ENCODE data around the gene NKX1-2. TPM values are rescaled to one million over a fixed set of nuclear protein-coding genes. Genes with fewer than 3 reads are reported as not detected.

Gene NKX1-2
- total RNA-seq, 6 experiments from 2014 or later, result not detected

DNA sequence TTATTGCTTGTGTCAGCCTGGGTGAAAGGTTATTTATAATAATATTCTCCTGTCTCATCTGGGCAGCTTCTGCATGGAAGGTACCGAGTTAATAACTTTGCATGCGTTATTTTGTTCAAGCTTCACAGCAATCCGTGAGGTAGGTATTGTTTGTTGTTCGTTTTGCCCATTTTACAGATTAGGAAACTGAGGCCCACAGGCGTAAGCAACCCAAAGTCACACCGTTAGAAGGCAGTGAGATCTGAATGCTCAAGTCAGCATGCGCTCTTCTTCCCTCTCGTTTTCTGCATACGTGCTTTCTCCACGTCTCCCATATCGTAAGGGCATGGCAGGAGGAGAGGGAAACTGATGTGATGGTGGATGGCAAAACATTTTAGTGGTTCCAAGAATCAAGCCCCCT lies 45.9 kb upstream of the NKX1-2 start:
- no peak for DNase-seq
- H3K36me3 Mint-ChIP-seq (ENCODE audit: low read depth), result peaks cover 6% of the 10 kb centered on the region; the same call in 1 of the 2 replicates
- no peak overlapping the region for H3K27ac Mint-ChIP-seq
- H3K4me1 Mint-ChIP-seq (ENCODE audit: low read depth), result no peaks in the 10 kb centered on the region
- no peak overlapping the region for H3K4me3 Mint-ChIP-seq
- no peaks in the 10 kb centered on the region for H3K9me3 Mint-ChIP-seq
- TF ChIP-seq, protein P1, sequence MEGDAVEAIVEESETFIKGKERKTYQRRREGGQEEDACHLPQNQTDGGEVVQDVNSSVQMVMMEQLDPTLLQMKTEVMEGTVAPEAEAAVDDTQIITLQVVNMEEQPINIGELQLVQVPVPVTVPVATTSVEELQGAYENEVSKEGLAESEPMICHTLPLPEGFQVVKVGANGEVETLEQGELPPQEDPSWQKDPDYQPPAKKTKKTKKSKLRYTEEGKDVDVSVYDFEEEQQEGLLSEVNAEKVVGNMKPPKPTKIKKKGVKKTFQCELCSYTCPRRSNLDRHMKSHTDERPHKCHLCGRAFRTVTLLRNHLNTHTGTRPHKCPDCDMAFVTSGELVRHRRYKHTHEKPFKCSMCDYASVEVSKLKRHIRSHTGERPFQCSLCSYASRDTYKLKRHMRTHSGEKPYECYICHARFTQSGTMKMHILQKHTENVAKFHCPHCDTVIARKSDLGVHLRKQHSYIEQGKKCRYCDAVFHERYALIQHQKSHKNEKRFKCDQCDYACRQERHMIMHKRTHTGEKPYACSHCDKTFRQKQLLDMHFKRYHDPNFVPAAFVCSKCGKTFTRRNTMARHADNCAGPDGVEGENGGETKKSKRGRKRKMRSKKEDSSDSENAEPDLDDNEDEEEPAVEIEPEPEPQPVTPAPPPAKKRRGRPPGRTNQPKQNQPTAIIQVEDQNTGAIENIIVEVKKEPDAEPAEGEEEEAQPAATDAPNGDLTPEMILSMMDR (IDR thresholded peaks at IDR 0.05), result no peak
- H3K27me3 Mint-ChIP-seq (ENCODE audit: insufficient read depth), result no peaks in the 10 kb centered on the region

DNA sequence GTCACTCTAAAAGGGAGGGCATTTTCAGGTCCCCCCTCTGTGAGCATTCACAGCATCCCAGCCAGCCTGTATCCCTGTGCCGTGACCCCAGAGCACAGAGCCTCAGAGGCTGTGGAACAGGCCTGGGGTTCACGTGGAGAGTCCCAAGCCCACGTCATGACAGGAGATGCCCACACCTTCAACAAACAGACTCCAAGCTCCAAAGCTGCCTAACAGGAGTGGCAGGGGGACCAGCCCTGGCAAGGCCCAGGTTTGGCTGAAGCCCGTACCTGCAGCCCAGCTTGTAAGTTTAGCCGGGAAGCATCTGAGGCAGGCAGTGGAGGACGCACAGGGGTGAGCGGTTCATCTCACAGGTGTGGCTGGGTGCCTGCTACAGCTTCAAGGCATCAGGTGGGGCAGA lies 45.3 kb upstream of the NKX1-2 start:
- Mint-ChIP-seq H3K4me3 (no peak overlapping the region), H3K4me1 (ENCODE audit: low read depth) (no peaks in the 10 kb centered on the region), H3K9me3 (no peaks in the 10 kb centered on the region), H3K27ac (no peak overlapping the region), H3K27me3 (ENCODE audit: insufficient read depth) (no peaks in the 10 kb centered on the region), H3K36me3 (ENCODE audit: low read depth) (0 out of 2 replicates have a peak, but pooled peaks cover 4% of the 10 kb centered on the region)
- DNase-seq, result no peak
- TF ChIP-seq, protein P1 (IDR thresholded peaks at IDR 0.05), result no peak

DNA sequence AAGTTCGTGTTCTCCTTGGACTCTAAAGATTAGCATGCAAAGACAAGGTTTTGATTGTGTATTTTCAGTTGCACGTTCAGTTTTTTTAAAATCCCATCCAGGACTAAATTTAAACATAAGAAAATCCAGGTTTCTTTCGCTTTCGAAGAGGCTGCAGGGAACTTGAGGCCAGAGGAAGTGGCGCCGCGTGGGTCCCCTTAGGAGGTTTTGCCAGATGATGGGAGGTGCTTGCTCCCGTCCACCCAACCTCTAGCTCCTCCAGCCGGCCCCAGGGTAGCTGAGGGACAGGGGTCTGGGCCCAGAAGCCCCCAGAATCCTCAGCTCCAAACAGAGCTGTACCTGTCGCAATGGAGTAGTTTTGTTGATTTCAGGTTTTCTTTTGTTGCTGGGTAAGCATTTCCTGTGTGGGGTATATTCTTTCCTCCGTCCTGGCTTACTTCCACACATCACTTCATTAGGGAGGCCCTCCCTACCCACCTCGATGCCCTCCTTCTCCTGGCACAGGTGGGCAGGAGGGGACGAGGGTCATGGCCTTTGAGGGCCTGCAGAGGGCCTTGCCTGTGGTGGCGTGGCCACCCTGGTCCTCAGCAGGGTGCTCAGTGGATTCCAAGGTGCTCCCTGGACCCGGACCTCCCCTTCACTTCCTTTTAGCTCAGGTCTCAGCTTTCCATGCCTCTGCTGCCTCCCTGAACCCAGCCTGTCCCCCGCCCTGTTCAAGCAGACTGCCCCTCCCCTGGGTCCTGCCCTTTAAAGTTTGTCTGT lies 44.4 kb upstream of the NKX1-2 start:
- Mint-ChIP-seq H3K36me3 (ENCODE audit: low read depth) (0 out of 2 replicates have a peak, but pooled peaks cover 4% of the 10 kb centered on the region), H3K27me3 (ENCODE audit: insufficient read depth) (no peaks in the 10 kb centered on the region), H3K4me1 (ENCODE audit: low read depth) (no peaks in the 10 kb centered on the region), H3K4me3 (no peak overlapping the region), H3K9me3 (no peaks in the 10 kb centered on the region), H3K27ac (no peak overlapping the region)
- TF ChIP-seq, protein P1 (IDR thresholded peaks at IDR 0.05), result no peak
- no peak for DNase-seq

DNA sequence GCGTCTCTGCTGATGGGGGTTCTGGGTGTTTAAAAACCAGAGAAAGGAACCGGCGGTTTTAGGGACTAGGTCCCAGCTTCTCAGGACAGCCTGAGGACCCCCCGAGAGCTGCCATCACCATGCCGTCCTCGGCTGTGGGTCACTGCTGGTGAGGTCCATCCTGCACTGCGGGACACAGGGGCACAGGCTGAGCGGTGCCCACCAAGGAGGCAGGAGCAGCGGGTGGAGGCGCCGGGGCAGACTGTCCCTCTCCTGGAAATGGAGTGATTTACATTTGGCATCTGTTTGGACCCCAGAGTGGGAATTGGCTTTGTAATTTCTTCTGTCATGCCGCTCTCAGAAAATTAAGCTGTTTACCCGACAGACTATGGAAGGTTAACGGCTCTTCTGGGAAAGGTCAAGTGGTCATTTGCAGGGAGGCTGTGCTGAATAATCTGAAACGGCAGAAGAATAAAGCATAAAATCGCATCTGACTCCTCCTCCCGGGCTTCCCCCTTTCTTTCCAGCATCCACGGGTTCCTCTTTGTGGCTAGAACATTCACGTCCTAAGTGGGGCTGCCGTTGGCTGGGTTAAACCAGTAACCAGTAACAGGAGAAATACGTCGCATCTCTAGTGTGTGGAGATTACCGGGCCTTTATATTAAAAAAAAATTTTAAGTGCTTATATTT lies 43.5 kb upstream of the NKX1-2 start:
- Mint-ChIP-seq H3K4me1 (ENCODE audit: low read depth) (no peaks in the 10 kb centered on the region), H3K27ac (no peak overlapping the region), H3K4me3 (no peak overlapping the region), H3K36me3 (ENCODE audit: low read depth) (0 out of 2 replicates have a peak, but pooled peaks cover 4% of the 10 kb centered on the region), H3K9me3 (no peaks in the 10 kb centered on the region), H3K27me3 (ENCODE audit: insufficient read depth) (no peaks in the 10 kb centered on the region)
- DNase-seq, result no peak
- TF ChIP-seq, protein P1 (IDR thresholded peaks at IDR 0.05), result no peak

DNA sequence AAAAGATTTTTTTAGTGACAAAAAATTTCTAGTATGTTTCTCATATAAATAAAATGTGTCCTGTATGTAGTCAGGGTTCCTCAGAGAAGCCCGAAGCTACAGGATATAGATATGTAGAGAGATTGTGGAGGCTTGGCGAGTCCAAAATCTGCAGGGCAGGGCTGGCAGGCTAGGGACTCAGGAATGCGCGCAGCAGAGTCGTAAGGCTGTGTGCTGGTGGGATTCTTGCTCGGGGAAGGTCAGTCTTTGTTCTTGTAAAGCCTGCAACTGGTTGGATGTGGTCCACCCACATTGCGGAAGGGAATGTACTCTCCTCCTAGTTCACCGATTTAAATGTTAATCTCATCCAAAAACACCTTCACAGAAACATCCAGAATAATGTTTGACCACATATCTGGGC lies 42.4 kb upstream of the NKX1-2 start:
- H3K27ac Mint-ChIP-seq, result no peak overlapping the region
- H3K4me3 Mint-ChIP-seq, result no peak overlapping the region
- H3K4me1 Mint-ChIP-seq (ENCODE audit: low read depth), result no peaks in the 10 kb centered on the region
- peaks cover 9% of the 10 kb centered on the region; the same call in 1 of the 2 replicates for H3K36me3 Mint-ChIP-seq (ENCODE audit: low read depth)
- TF ChIP-seq, protein P1 (IDR thresholded peaks at IDR 0.05), result no peak
- no peak for DNase-seq
- H3K27me3 Mint-ChIP-seq (ENCODE audit: insufficient read depth), result no peaks in the 10 kb centered on the region
- H3K9me3 Mint-ChIP-seq, result no peaks in the 10 kb centered on the region
